ENCODE results near the gene MAP3K14. TPM values are rescaled to one million over a fixed set of nuclear protein-coding genes. Genes with fewer than 3 reads are reported as not detected.
A peak's percentile ranks its signal among the peaks of the same experiment; 100 is the strongest.

The MAP3K14 gene
- total and polyA plus RNA-seq, 10 of the 15 experiments (the other 5 are each of a cell fraction or from before 2014, with no cell fraction given): 2.1 to 33.3 (median 19.7) TPM

- TF ChIP-seq ZBTB40 (IDR thresholded peaks at IDR 0.05; ENCODE audit: borderline replicate concordance): no peak
- no peak for TF ChIP-seq JUND (IDR thresholded peaks at IDR 0.05; ENCODE audit: low read depth, low read length)
- no peak for TF ChIP-seq CBFB (IDR thresholded peaks at IDR 0.05; ENCODE audit: low read depth)
- no peak for TF ChIP-seq NR2C2 (IDR thresholded peaks at IDR 0.05; ENCODE audit: borderline replicate concordance, control insufficient read depth, insufficient read length, low read depth)
- TF ChIP-seq ZSCAN29 (IDR thresholded peaks at IDR 0.05): no peak
- no peak for TF ChIP-seq RFX5 (IDR thresholded peaks at IDR 0.05; ENCODE audit: low read depth, low read length)
- no peak for TF ChIP-seq HDAC2 (IDR thresholded peaks at IDR 0.05)
- TF ChIP-seq ZNF687 (IDR thresholded peaks at IDR 0.05): no peak
- no peak for TF ChIP-seq BHLHE40 (IDR thresholded peaks at IDR 0.05; ENCODE audit: borderline replicate concordance in 1 of 2, low read depth in 2 of 2, low read length in 1 of 2)
- TF ChIP-seq SMAD1 (IDR thresholded peaks at IDR 0.05; ENCODE audit: low read depth, partially characterized antibody): no peak
- no peak for TF ChIP-seq GABPA (IDR thresholded peaks at IDR 0.05; ENCODE audit: low read depth)
- TF ChIP-seq ZBTB33 (IDR thresholded peaks at IDR 0.05): no peak
- no peak for TF ChIP-seq POLR2AphosphoS5 (IDR thresholded peaks at IDR 0.05; ENCODE audit: low read length)
- TF ChIP-seq ELK1 (IDR thresholded peaks at IDR 0.05; ENCODE audit: low read depth, low read length): no peak
- TF ChIP-seq HCFC1 (IDR thresholded peaks at IDR 0.05; ENCODE audit: low read length): no peak
- no peak for TF ChIP-seq MYB (IDR thresholded peaks at IDR 0.05; ENCODE audit: borderline replicate concordance, low read depth, low read length)
- peak in 1 of 2 experiments; percentile 31; a peak in 1 of 4 replicates for TF ChIP-seq IKZF2 (IDR thresholded peaks at IDR 0.05)
- no peak for TF ChIP-seq TBL1XR1 (IDR thresholded peaks at IDR 0.05; ENCODE audit: low read depth, low read length)
- TF ChIP-seq EGR1 (IDR thresholded peaks at IDR 0.05; ENCODE audit: borderline replicate concordance in 1 of 2, low read depth in 2 of 2, low read length in 2 of 2): no peak
These were observed 39.5 kb downstream of the MAP3K14 start (continued) for GRCh38 chr17:45277216-45277849.

Data from GM12878 (cell line).